GM19372 (cell line): ENCODE results near the gene ZNF83.
"Not testable (repeated sequence)": the region's sequence is repeated elsewhere in the genome, so short reads cannot be mapped to it uniquely, and the experiment has no call there.

Source experiments
- ATAC-seq: cut with Tn5 transposase; IDR thresholded peaks from one replicate; pipeline ENCODE4 v1.9.1; 2021; ENCODE audit warnings: mild to moderate bottlenecking, low read depth, moderate library complexity; ENCODE audit not compliant: unreplicated experiment

Gene ZNF83

GRCh38 chr19:52640916-52641315, 2.8 kb upstream of the ZNF83 start:
- no peak for ATAC-seq

GRCh38 chr19:52639996-52640395, 1.8 kb upstream of the ZNF83 start:
- ATAC-seq, result no peak

- ATAC-seq, result peak; percentile 22
Observed at GRCh38 chr19:52638601-52639000, 446 bp upstream of the ZNF83 start.

- no peak for ATAC-seq
Observed at GRCh38 chr19:52635786-52636570, 2.2 kb downstream of the ZNF83 start.

- ATAC-seq, result not testable (repeated sequence)
Observed at GRCh38 chr19:52627441-52627840, 10.7 kb downstream of the ZNF83 start.

- ATAC-seq, result no peak
Observed at GRCh38 chr19:52626915-52627314, 11.2 kb downstream of the ZNF83 start.

DNA sequence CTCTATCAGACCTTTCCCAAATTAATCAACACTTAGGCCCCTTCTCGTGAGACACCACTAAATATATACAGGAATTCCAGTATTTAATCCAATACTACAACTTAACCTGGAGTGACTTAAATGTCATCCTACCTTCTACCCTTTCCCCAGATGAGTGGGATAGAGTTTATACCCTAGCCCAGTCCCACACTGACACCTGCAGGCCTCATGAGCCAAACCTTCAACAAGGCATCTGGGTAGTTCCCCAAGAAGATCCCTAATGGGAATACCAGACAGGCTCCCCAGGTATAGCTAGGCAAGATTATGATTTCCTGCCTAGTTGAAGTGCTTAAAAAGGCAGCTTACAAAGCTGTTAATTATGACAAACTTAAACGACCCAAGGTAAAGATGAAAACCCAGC, 15.9 kb downstream of the ZNF83 start:
- no peak for ATAC-seq

DNA sequence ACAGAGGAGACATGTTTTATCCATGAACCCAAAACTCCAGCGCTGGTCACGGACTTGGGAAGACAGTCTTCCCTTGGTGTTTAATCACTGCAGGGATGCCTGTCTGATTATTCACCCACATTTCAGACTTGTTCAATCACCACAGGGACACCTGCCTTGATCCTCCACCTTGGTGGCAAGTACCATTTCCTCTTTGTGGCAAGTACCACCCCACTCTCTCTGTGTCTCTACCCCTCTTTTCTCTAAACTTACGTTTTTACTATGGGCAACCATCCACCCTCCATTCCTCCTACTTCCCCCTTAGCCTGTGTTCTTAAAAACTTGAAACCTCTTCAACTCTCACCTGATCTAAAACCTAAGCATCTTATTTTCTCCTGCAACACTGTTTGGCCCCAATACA, 16.8 kb downstream of the ZNF83 start:
- ATAC-seq, result no peak

DNA sequence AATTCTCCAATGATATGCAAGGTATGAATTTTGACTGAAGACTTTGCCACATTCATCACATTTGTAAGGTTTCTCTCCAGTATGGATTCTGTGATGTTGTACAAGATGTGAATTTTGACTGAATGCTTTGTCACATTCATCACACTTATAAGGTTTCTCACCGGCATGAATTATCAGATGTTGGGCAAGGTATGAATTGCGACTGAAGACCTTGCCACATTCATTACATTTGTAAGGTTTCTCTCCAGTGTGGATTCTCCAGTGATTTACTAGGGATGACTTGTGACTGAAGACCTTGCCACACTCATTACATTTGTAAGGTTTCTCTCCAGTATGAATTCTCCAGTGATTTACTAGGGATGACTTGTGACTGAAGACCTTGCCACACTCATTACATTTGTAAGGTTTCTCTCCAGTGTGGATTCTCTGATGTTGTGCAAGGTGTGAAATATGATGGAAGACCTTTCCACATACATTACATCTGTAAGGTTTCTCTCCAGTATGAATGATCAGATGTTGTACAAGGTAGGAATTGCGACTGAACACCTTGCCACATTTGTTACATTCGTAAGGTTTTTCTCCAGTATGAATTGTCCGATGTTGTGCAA, 24.8 kb downstream of the ZNF83 start:
- no peak for ATAC-seq

- no peak for ATAC-seq
Observed at GRCh38 chr19:52603558-52604207, 34.5 kb downstream of the ZNF83 start.

- ATAC-seq, result no peak
Observed at GRCh38 chr19:52602941-52603340, 35.2 kb downstream of the ZNF83 start.

DNA sequence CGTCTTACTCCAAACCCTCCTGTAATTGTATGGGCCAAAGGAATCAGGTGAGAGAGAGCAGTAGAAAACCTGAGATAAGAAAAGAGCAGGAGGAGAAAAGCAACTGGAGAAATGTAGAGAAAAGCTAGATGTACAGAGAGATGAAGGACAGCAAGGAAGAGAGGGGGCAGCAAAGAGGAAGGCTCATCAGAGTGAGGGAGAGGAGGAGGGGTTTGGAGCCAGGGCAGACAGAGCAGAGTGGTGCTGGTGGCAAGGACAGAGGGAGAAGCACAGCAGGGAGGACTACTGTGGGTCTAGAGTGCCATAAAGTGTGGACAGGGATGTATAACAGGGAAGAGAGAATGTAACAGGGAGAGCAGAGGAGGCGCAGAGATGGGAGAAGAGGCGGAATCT, 36.2 kb downstream of the ZNF83 start:
- not testable (repeated sequence) for ATAC-seq

DNA sequence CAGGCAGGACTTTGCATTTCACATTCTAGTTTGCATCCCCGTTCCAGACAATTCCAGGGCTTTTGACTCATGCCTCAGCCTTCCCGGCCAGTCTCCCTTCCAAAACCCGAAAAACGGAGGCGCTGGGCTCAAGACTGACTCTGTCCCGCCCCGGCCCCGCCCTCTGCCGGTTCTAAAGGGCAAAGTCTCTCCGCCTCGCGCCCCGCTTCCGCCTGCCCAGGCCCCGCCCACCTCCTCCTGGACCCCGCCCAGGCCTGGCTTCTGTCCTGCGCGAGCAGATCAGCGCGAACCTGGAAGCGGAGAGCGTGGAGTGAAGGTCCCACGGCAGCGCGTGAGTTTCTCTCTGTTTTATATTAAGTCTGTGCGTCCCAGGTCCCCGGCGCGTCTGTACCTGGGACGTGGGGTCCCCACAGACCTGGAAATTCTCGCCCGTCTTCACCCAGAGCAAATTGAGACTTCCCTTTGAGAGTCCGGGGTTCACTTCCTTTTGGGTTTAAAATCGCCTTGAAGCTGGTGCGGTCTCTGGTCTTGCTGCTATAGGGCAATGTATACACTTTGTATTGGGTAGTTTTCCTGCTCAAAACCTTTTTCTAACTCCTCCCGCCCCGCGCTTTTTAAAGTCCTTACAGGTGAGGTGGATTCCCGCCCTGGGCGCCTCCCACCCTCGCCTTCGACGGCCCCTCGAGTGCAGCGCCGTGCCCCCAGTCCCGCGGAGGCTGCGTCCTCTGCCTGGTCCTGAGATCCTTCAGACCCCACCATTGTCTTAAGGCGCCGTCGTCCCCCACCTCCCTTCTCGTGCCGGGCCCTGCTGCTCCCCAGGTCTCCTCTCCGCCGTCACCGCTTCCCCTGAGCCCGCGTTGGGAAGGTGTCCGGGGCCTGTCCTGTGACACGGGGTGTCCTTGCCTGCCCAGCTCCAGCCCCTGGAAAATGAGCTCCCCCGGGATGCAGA, 36.9 kb downstream of the ZNF83 start:
- ATAC-seq, result peak; percentile 97

DNA sequence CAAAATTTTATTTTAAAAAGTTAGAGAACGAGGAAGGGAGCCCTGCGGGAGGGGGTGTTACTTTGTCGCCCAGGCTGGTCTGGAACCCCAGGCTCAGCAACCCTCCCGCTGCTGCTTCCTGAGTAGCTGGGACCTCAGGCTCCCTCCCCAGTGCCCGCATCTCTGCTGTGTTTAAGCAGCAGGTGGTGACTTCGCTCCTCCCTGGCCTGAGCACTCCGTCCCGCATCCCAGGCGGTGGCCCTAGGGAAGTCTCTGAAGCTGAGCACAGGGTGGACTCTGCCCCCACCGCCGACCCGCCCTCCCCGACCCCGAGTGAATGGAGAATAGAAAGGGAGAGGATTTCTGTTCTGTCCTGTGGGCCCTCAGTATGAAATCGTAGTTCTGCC, 37.5 kb downstream of the ZNF83 start:
- peak; percentile 18 for ATAC-seq

- ATAC-seq, result no peak
Observed at GRCh38 chr19:52599241-52599640, 38.9 kb downstream of the ZNF83 start.

GRCh38 chr19:52593441-52593840, 44.7 kb downstream of the ZNF83 start:
- ATAC-seq, result not testable (repeated sequence)

- ATAC-seq, result no peak
Observed at GRCh38 chr19:52592301-52592700, 45.9 kb downstream of the ZNF83 start.

- ATAC-seq, result no peak
Observed at GRCh38 chr19:52590728-52591127, 47.4 kb downstream of the ZNF83 start.

DNA sequence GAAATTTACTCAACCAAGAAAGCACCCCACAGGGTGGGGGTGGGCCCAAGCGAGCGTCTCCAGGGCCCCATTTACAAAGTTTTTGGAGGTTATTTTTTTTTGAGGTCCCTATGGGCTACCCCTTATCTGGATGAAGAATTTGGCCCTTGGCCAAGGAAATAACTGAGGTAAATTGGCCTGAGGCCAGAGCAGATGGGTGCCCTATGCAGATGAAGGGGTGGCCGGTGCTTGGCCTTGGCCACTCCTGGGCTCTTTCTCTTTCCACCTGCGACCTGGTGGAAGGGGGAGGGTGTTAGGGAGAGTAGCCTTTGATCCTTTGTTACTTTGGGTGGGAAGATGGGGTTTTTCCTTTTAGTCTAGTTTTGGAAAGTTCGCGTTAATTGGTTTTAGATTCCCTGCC, 52.6 kb downstream of the ZNF83 start:
- ATAC-seq, result no peak

DNA sequence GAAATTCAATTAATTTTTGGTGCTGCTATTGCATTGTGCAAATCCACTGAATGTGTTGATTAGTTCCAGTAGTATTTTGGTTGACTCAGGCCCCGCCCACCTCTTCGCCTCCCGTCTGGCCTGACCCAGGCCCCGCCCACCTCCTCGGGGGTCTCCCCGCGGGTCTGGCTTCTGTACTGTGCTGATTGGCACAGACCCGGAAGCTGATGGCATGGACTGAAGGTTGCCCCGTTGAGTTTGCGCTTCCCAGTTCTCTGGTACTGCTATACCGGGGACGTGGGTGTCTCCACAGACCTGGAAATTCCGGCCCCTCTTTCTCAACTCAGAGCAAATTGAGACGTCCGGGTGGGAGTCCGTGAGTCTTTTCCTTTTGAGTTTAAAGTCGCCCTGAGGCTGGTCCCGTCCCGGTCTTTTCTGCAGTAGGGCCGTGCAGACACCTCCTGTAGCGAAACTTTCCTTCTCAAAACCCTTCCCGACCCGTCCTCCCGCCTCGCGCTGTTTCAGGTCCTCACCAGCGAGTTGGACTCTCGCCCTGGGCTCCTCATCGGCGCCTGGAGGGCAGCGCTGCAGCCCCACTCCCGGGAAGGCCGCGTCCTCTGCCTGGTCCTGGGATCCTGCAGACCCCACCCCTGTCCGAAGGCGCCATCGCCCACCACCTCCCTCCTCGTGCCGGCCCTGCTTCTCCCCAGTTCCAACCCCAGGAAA, 53.3 kb downstream of the ZNF83 start:
- no peak for ATAC-seq
